HL-60 (cell line): ENCODE data around the gene PIK3R5.

Experiments used
- CTCF ChIP-seq: IDR thresholded peaks from one replicate; pipeline ENCODE4 v1.5.1; 2011; ENCODE audit warnings: low read length, control low read depth, inconsistent platforms; ENCODE audit not compliant: insufficient read depth
- GABPA ChIP-seq: IDR thresholded peaks from 2 replicates; pipeline ENCODE4 v1.6.1; 2012; ENCODE audit warnings: low read depth
- POLR2AphosphoS5 ChIP-seq: IDR thresholded peaks from 2 replicates; pipeline ENCODE4 v1.6.1; 2012; ENCODE audit warnings: low read depth
- REST ChIP-seq: IDR thresholded peaks from 2 replicates; pipeline ENCODE4 v1.6.1; 2012; ENCODE audit warnings: low read depth; ENCODE audit not compliant: insufficient replicate concordance

- TF ChIP-seq CTCF (no peak), POLR2AphosphoS5 (no peak), REST (no peak), GABPA (no peak)
Observed at GRCh38 chr17:8865811-8866210, 99.7 kb downstream of the PIK3R5 start.
